Fibroblast of mammary gland (primary cell): ENCODE data around the gene ZNF436.
A peak's percentile ranks its signal among the peaks of the same experiment; 100 is the strongest.

Experiments
- DNase-seq: peaks from one replicate; pipeline ENCODE4 v3.0.0-alpha.2; 2010; ENCODE audit warnings: low read depth
- H3K4me3 ChIP-seq: 2 replicates; pipeline ENCODE4 v1.5.1; 2011; ENCODE audit warnings: low read depth, mild to moderate bottlenecking, low read length, moderate library complexity; ENCODE audit not compliant: control insufficient read depth
- TF ChIP-seq, protein P1 (sequence below): conservative IDR thresholded peaks from 2 replicates; pipeline ENCODE4 v1.5.1; 2011; ENCODE audit warnings: low read depth, low read length, inconsistent platforms; ENCODE audit not compliant: control insufficient read depth, insufficient read depth

ZNF436 gene

GRCh38 chr1:23394181-23394580 is 24.5 kb upstream of the ZNF436 start:
- no peak overlapping the region for H3K4me3 ChIP-seq
- TF ChIP-seq, protein P1, sequence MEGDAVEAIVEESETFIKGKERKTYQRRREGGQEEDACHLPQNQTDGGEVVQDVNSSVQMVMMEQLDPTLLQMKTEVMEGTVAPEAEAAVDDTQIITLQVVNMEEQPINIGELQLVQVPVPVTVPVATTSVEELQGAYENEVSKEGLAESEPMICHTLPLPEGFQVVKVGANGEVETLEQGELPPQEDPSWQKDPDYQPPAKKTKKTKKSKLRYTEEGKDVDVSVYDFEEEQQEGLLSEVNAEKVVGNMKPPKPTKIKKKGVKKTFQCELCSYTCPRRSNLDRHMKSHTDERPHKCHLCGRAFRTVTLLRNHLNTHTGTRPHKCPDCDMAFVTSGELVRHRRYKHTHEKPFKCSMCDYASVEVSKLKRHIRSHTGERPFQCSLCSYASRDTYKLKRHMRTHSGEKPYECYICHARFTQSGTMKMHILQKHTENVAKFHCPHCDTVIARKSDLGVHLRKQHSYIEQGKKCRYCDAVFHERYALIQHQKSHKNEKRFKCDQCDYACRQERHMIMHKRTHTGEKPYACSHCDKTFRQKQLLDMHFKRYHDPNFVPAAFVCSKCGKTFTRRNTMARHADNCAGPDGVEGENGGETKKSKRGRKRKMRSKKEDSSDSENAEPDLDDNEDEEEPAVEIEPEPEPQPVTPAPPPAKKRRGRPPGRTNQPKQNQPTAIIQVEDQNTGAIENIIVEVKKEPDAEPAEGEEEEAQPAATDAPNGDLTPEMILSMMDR: no peak
- peak; percentile 99 for DNase-seq

GRCh38 chr1:23393706-23394105 is 24.1 kb upstream of the ZNF436 start:
- DNase-seq: peak; percentile 94
- no peak overlapping the region for H3K4me3 ChIP-seq
- TF ChIP-seq, protein P1: no peak

GRCh38 chr1:23392125-23392855 is 22.7 kb upstream of the ZNF436 start:
- H3K4me3 ChIP-seq: no peak overlapping the region
- no peak for DNase-seq
- TF ChIP-seq, protein P1: no peak

DNA sequence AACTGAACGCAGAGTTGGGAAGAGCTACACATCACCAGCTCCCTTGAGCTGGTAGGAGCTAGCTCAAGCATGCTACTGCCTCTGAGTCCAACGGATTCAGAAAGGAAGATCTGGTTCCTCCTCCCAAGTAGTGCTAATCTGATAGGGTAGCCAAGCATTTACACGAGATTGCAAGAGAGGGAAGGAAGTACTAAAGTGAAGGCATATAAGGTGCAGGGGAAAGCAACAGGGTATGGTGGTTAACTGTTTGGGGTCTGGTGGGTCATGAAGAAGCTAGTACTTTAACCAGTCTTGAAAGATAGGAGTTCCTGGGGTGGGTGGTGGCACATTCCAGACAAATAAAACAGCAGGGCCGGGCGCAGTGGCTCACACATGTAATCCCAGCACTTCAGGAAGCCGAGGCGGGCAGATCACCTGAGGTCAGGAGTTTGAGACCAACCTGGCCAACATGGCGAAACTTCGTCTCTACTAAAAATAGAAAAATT is 20.2 kb upstream of the ZNF436 start:
- no peak for DNase-seq
- H3K4me3 ChIP-seq: no peak overlapping the region
- TF ChIP-seq, protein P1: no peak

DNA sequence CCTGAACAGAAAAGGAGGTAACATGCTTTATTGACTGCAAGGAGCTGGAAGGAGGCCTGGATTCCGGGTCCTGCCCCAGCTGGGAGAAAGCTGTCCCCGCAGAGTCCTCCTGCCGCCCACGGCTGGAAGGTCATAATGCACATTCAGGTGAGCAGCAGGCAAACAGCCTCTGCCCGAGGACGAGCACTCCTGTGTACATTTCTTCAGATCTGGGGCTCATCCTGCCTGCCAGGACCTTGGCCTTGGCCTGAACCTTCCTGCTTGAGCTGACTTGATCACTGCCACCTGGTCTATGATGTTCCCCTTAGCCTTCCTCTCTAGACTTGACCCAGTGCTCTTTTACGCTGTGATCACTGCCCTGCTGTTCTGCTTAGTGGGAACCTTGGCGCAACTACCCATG is 17.9 kb upstream of the ZNF436 start:
- H3K4me3 ChIP-seq: no peak overlapping the region
- no peak for DNase-seq
- TF ChIP-seq, protein P1: no peak

- no peak overlapping the region for H3K4me3 ChIP-seq
- TF ChIP-seq, protein P1: no peak
- no peak for DNase-seq
Observed at GRCh38 chr1:23385119-23385621, 15.5 kb upstream of the ZNF436 start.
